ENCODE data around the gene CHRDL2. TPM values are rescaled to one million over a fixed set of nuclear protein-coding genes. Genes with fewer than 3 reads are reported as not detected.
"Not testable (repeated sequence)": the region's sequence is repeated elsewhere in the genome, so short reads cannot be mapped to it uniquely, and the experiment has no call there.

Gene CHRDL2
- total RNA-seq, 1 experiment from 2014 or later, result 7.7 TPM

DNA sequence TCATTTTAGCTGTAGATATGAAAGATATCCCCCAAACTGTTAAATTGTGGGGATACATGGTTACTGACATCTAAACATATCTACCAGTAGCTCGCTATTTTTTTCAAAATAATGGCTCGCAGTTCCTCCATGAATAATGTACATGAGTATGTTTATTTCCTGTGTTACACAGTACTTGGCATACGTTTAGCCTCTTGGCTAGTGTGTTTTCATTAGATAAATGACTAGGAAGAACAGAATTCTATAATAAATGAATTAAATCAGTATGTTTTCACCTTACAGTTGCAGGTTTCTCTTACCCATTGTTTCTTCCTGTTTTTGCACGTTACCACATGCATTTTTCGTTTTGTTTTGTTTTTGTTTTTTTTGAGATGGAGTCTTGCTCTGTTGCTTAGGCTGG is 39.2 kb upstream of the CHRDL2 start:
- no TSS peak for BruUV-seq (replicated peaks)
- Histone ChIP-seq H3K27ac (ENCODE audit: low read depth, low read length, poor library complexity, severe bottlenecking) (no peak overlapping the region), H3K4me3 (ENCODE audit: low read depth, low read length, poor library complexity, severe bottlenecking) (no peak overlapping the region), H3K4me1 (ENCODE audit: insufficient read depth, low read length, poor library complexity, severe bottlenecking) (no peaks in the 10 kb centered on the region), H3K36me3 (ENCODE audit: insufficient read depth, low read length, poor library complexity, severe bottlenecking) (no peaks in the 10 kb centered on the region), H3K27me3 (replicated peaks; ENCODE audit: insufficient read depth, low read depth, low read length, poor library complexity) (no peaks in the 10 kb centered on the region), H3K9me3 (ENCODE audit: low read depth, low read length, poor library complexity, severe bottlenecking) (no peaks in the 10 kb centered on the region)
- intact Hi-C loops (cut with micrococcal nuclease; ENCODE audit: unreplicated experiment), result no loop called here
- CTCF ChIA-PET, result no interaction called here
- POLR2A ChIA-PET (ENCODE audit: low non-redundant PET), result no interaction called here
- DNase-seq (ENCODE audit: low spot score), result no peak
- TF ChIP-seq, protein P1, sequence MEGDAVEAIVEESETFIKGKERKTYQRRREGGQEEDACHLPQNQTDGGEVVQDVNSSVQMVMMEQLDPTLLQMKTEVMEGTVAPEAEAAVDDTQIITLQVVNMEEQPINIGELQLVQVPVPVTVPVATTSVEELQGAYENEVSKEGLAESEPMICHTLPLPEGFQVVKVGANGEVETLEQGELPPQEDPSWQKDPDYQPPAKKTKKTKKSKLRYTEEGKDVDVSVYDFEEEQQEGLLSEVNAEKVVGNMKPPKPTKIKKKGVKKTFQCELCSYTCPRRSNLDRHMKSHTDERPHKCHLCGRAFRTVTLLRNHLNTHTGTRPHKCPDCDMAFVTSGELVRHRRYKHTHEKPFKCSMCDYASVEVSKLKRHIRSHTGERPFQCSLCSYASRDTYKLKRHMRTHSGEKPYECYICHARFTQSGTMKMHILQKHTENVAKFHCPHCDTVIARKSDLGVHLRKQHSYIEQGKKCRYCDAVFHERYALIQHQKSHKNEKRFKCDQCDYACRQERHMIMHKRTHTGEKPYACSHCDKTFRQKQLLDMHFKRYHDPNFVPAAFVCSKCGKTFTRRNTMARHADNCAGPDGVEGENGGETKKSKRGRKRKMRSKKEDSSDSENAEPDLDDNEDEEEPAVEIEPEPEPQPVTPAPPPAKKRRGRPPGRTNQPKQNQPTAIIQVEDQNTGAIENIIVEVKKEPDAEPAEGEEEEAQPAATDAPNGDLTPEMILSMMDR (conservative IDR thresholded peaks at IDR 0.05; ENCODE audit: low read depth, low read length), result no peak
- no peak for TF ChIP-seq EZH2 (IDR thresholded peaks at IDR 0.05; ENCODE audit: borderline replicate concordance, low read depth, low read length, poor library complexity, severe bottlenecking)

DNA sequence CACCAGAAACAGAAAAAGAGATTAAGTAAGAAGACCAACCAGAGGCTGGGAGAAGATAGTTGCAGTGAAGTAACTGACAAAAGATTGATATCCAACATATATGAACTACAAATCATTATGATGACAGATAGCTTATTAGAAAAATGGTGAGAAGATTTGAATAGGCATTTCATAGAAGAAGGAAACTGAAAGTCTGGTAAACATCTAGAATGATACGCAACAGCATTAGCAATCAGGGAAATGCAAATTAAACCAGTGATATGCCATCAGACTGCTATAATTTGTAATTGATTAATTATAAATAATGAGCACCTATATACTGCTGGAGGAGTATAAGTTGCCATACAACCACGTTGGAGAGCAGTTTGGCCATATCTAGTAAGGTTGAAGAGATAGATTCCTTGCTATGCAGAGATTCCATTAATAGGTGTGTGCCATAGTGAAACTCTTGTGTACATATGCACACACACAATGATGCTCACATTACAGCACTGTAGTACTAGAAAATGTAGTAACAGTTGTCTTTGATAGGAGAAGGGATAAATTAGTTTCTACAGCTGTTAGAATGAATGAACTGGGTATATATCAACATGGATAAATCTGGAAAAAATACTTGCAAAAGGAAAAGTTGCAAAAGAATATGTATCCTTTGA is 38.0 kb upstream of the CHRDL2 start:
- no peak overlapping the region for H3K27ac ChIP-seq (ENCODE audit: low read depth, low read length, poor library complexity, severe bottlenecking)
- H3K9me3 ChIP-seq (ENCODE audit: low read depth, low read length, poor library complexity, severe bottlenecking), result no peaks in the 10 kb centered on the region
- intact Hi-C loops (cut with micrococcal nuclease; ENCODE audit: unreplicated experiment), result no loop called here
- no peaks in the 10 kb centered on the region for H3K27me3 ChIP-seq (replicated peaks; ENCODE audit: insufficient read depth, low read depth, low read length, poor library complexity)
- H3K4me3 ChIP-seq (ENCODE audit: low read depth, low read length, poor library complexity, severe bottlenecking), result no peak overlapping the region
- no peaks in the 10 kb centered on the region for H3K36me3 ChIP-seq (ENCODE audit: insufficient read depth, low read length, poor library complexity, severe bottlenecking)
- no peak for DNase-seq (ENCODE audit: low spot score)
- ChIA-PET POLR2A (ENCODE audit: low non-redundant PET) (no interaction called here), CTCF (no interaction called here)
- H3K4me1 ChIP-seq (ENCODE audit: insufficient read depth, low read length, poor library complexity, severe bottlenecking), result no peaks in the 10 kb centered on the region
- no TSS peak for BruUV-seq (replicated peaks)
- TF ChIP-seq, protein P1 (conservative IDR thresholded peaks at IDR 0.05; ENCODE audit: low read depth, low read length), result no peak
- TF ChIP-seq EZH2 (IDR thresholded peaks at IDR 0.05; ENCODE audit: borderline replicate concordance, low read depth, low read length, poor library complexity, severe bottlenecking), result no peak

DNA sequence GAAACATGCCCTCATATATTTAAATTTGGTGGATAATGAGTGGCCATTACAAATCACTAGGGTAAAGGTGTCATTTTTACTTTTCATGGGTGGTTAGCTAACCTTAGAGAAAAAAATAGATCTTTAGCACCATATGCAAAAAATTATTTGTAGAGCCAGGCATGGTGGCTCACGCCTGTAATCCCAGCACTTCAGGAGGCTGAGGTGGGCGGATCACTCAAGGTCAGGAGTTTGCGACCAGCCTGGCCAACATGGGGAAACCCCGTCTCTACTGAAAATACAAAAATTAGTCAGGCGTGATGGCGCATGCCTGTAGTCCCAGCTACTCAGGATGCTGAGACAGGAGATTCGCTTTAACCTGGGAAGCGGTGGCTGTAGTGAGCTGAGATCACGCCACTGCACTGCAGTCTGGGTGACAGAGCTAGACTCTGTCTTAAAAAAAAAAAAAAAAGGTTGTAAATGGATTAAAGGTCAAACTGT is 37.0 kb upstream of the CHRDL2 start:
- intact Hi-C loops (cut with micrococcal nuclease; ENCODE audit: unreplicated experiment); POLR2A ChIA-PET (ENCODE audit: low non-redundant PET): not testable (repeated sequence)

DNA sequence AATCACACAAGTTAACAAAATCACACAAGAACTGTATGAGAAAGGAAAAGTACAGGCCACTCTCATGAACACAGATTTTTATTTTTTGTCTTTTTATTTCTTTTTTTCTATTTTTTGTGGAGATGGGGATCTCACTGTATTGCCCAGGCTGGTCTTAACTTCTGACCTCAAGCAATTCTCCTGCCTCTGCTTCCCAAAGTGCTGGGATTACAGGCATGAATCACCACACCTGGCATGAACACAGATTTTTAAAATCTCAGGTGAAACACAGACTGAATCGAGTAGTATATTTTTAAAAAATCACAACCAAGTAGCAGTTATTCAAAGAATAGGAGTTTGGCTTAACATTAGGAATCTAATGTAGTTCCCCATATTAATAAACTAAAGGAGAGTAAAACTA is 35.7 kb upstream of the CHRDL2 start:
- no peaks in the 10 kb centered on the region for H3K4me1 ChIP-seq (ENCODE audit: insufficient read depth, low read length, poor library complexity, severe bottlenecking)
- ChIA-PET CTCF (no interaction called here), POLR2A (ENCODE audit: low non-redundant PET) (no interaction called here)
- no peaks in the 10 kb centered on the region for H3K9me3 ChIP-seq (ENCODE audit: low read depth, low read length, poor library complexity, severe bottlenecking)
- no TSS peak for BruUV-seq (replicated peaks)
- H3K36me3 ChIP-seq (ENCODE audit: insufficient read depth, low read length, poor library complexity, severe bottlenecking), result no peaks in the 10 kb centered on the region
- intact Hi-C loops (cut with micrococcal nuclease; ENCODE audit: unreplicated experiment), result no loop called here
- no peak for DNase-seq (ENCODE audit: low spot score)
- TF ChIP-seq, protein P1 (conservative IDR thresholded peaks at IDR 0.05; ENCODE audit: low read depth, low read length), result no peak
- TF ChIP-seq EZH2 (IDR thresholded peaks at IDR 0.05; ENCODE audit: borderline replicate concordance, low read depth, low read length, poor library complexity, severe bottlenecking), result no peak
- no peaks in the 10 kb centered on the region for H3K27me3 ChIP-seq (replicated peaks; ENCODE audit: insufficient read depth, low read depth, low read length, poor library complexity)
- H3K4me3 ChIP-seq (ENCODE audit: low read depth, low read length, poor library complexity, severe bottlenecking), result no peak overlapping the region
- no peak overlapping the region for H3K27ac ChIP-seq (ENCODE audit: low read depth, low read length, poor library complexity, severe bottlenecking)

More for the DNA sequence above, 37.0 kb upstream of the CHRDL2 start:
- H3K4me1 ChIP-seq (ENCODE audit: insufficient read depth, low read length, poor library complexity, severe bottlenecking); DNase-seq (ENCODE audit: low spot score); CTCF ChIA-PET; H3K27ac ChIP-seq (ENCODE audit: low read depth, low read length, poor library complexity, severe bottlenecking); H3K4me3 ChIP-seq (ENCODE audit: low read depth, low read length, poor library complexity, severe bottlenecking); BruUV-seq (replicated peaks); H3K36me3 ChIP-seq (ENCODE audit: insufficient read depth, low read length, poor library complexity, severe bottlenecking); H3K27me3 ChIP-seq (replicated peaks; ENCODE audit: insufficient read depth, low read depth, low read length, poor library complexity); H3K9me3 ChIP-seq (ENCODE audit: low read depth, low read length, poor library complexity, severe bottlenecking): not testable (repeated sequence)

Data from A673 (cell line).